ENCODE results near the gene TRIM40.

- TF ChIP-seq EZH2 (IDR thresholded peaks at IDR 0.05) = no peak
- no peak for TF ChIP-seq POLR2AphosphoS5 (IDR thresholded peaks at IDR 0.05; ENCODE audit: borderline replicate concordance, low read depth, low read length)
- TF ChIP-seq FOXP2 (optimal IDR thresholded peaks at IDR 0.05; ENCODE audit: control extremely low read depth, extremely low read length, insufficient read depth) = no peak
Measured at GRCh38 chr6:30151580-30151979, 15.6 kb downstream of the TRIM40 start.

Data from SK-N-MC (cell line).